KMS-11 (cell line): ENCODE results near the gene TMPRSS3.

Experiments
- H2AFZ ChIP-seq: fragments of 200-600 bp; sonication (generic); 2 replicates; pipeline ENCODE4 v1.6.1; 2016; ENCODE audit warnings: antibody characterized with exemption, mixed run types, low read depth
- H3K27ac ChIP-seq: fragments of 200-600 bp; sonication (generic); 2 replicates; pipeline ENCODE4 v1.6.1; 2016; ENCODE audit warnings: mild to moderate bottlenecking, mixed run types
- H3K27me3 ChIP-seq: fragments of 200-600 bp; sonication (generic); 2 replicates; pipeline ENCODE4 v1.6.1; 2017; ENCODE audit warnings: mild to moderate bottlenecking, low read depth, mixed run types, moderate library complexity; ENCODE audit not compliant: insufficient read depth
- H3K36me3 ChIP-seq: fragments of 200-600 bp; sonication (generic); 2 replicates; pipeline ENCODE4 v1.6.1; 2017; ENCODE audit warnings: mild to moderate bottlenecking, mixed run types; ENCODE audit not compliant: insufficient read depth
- H3K4me1 ChIP-seq: fragments of 200-600 bp; sonication (generic); 2 replicates; pipeline ENCODE4 v1.6.1; 2016; ENCODE audit warnings: mild to moderate bottlenecking, low read depth, mixed run types; ENCODE audit not compliant: poor library complexity, severe bottlenecking
- H3K4me2 ChIP-seq: fragments of 200-600 bp; sonication (generic); 2 replicates; pipeline ENCODE4 v1.7.0; 2016; ENCODE audit warnings: mild to moderate bottlenecking, mixed run types
- H3K4me3 ChIP-seq: fragments of 200-600 bp; sonication (generic); IDR thresholded peaks from 2 replicates; pipeline ENCODE4 v1.6.1; 2017; ENCODE audit warnings: low read depth, low read length, mixed read lengths; ENCODE audit not compliant: insufficient read depth
- H3K79me2 ChIP-seq: fragments of 200-600 bp; sonication (generic); 2 replicates; pipeline ENCODE4 v1.6.1; 2016; ENCODE audit warnings: low read depth, mixed run types; ENCODE audit not compliant: insufficient read depth
- H3K9ac ChIP-seq: fragments of 200-600 bp; sonication (generic); 2 replicates; pipeline ENCODE4 v1.6.1; 2016; ENCODE audit warnings: mild to moderate bottlenecking, mixed run types
- H4K20me1 ChIP-seq: fragments of 200-600 bp; sonication (generic); 2 replicates; pipeline ENCODE4 v1.6.1; 2016; ENCODE audit warnings: mild to moderate bottlenecking, mixed run types; ENCODE audit not compliant: insufficient read depth
- CTCF ChIP-seq: fragments of 200-600 bp; sonication (generic); conservative IDR thresholded peaks from 2 replicates; pipeline ENCODE4 v1.6.1; 2017; ENCODE audit warnings: low read depth, mild to moderate bottlenecking, antibody characterized with exemption, low read length, moderate library complexity, mixed read lengths

Gene TMPRSS3

GRCh38 chr21:42435401-42435800 is 39.5 kb upstream of the TMPRSS3 start:
- H3K27me3 ChIP-seq = peaks cover 34% of the 10 kb centered on the region; the same call in 1 of the 2 replicates
- H3K36me3 ChIP-seq = no peaks in the 10 kb centered on the region
- no peak overlapping the region for H3K4me3 ChIP-seq
- no peaks in the 10 kb centered on the region for H4K20me1 ChIP-seq
- no peak overlapping the region for H3K4me2 ChIP-seq
- no peaks in the 10 kb centered on the region for H3K4me1 ChIP-seq
- H3K79me2 ChIP-seq = no peaks in the 10 kb centered on the region
- H2AFZ ChIP-seq = no peak overlapping the region
- no peak overlapping the region for H3K9ac ChIP-seq
- TF ChIP-seq CTCF = no peak
- no peak overlapping the region for H3K27ac ChIP-seq

DNA sequence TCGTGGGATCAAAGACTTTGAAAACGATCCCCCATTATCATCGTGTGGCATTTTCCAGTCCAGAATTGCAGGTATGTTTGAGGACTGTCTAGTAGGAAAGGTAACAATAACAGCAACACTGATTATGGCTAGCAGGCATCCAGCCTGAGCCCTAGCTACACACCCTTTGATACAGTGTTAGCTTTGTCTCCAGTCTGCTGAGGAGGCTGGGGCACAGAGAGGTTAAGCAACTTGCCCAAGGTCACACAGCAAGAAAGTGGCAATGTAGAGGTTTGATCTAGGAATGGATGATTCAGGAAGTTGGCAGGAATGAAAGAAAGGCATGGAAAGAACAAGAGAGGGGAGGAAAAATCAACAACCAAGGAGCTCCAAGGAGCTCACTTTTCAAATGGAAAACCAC is 39.0 kb upstream of the TMPRSS3 start:
- Histone ChIP-seq H2AFZ (no peak overlapping the region), H3K27ac (no peak overlapping the region), H3K79me2 (no peaks in the 10 kb centered on the region), H3K4me1 (no peaks in the 10 kb centered on the region), H3K4me2 (no peak overlapping the region), H4K20me1 (no peaks in the 10 kb centered on the region), H3K36me3 (no peaks in the 10 kb centered on the region), H3K27me3 (peaks cover 34% of the 10 kb centered on the region; the same call in 1 of the 2 replicates), H3K4me3 (no peak overlapping the region), H3K9ac (no peak overlapping the region)
- no peak for TF ChIP-seq CTCF

GRCh38 chr21:42433946-42434551 is 38.2 kb upstream of the TMPRSS3 start:
- Histone ChIP-seq H3K4me3 (no peak overlapping the region), H3K27me3 (peaks cover 39% of the 10 kb centered on the region; the same call in 1 of the 2 replicates)
- TF ChIP-seq CTCF = no peak

GRCh38 chr21:42432695-42433094 is 36.8 kb upstream of the TMPRSS3 start:
- H3K27me3 ChIP-seq = peaks cover 45% of the 10 kb centered on the region; the same call in 1 of the 2 replicates
- no peaks in the 10 kb centered on the region for H3K4me1 ChIP-seq
- no peaks in the 10 kb centered on the region for H4K20me1 ChIP-seq
- H2AFZ ChIP-seq = no peak overlapping the region
- H3K27ac ChIP-seq = no peak overlapping the region
- no peaks in the 10 kb centered on the region for H3K79me2 ChIP-seq
- H3K9ac ChIP-seq = no peak overlapping the region
- H3K4me3 ChIP-seq = no peak overlapping the region
- no peaks in the 10 kb centered on the region for H3K36me3 ChIP-seq
- no peak for TF ChIP-seq CTCF
- no peak overlapping the region for H3K4me2 ChIP-seq

More at GRCh38 chr21:42433946-42434551, 38.2 kb upstream of the TMPRSS3 start:
- Histone ChIP-seq H3K36me3 (no peaks in the 10 kb centered on the region), H3K9ac (no peak overlapping the region), H3K27ac (no peak overlapping the region), H4K20me1 (no peaks in the 10 kb centered on the region), H3K4me2 (no peak overlapping the region), H2AFZ (no peak overlapping the region), H3K79me2 (no peaks in the 10 kb centered on the region), H3K4me1 (no peaks in the 10 kb centered on the region)
